Activated CD4-positive, alpha-beta memory T cell treated with anti-CD3 and anti-CD28 coated beads for 36 hours (primary cell): Measurements from ENCODE around the gene TACC3. TPM values are rescaled to one million over a fixed set of nuclear protein-coding genes. Genes with fewer than 3 reads are reported as not detected.

Experiments used
- CTCF ChIA-PET: fragments of 350-600 bp; sonication (Branson Sonifier 250); formaldehyde crosslinking; loops from one replicate; lab custom pipeline; 2021; ENCODE audit warnings: antibody characterized with exemption, inconsistent platforms; lab: Charles Lee
- POLR2A ChIA-PET: fragments of 350-600 bp; sonication (Branson Sonifier 250); formaldehyde crosslinking; loops from one replicate; lab custom pipeline; 2021; ENCODE audit warnings: antibody characterized with exemption; lab: Charles Lee
- DNase-seq: peaks from one replicate; pipeline ENCODE4 v3.0.0-alpha.2; 2020
- H3K27ac Mint-ChIP-seq: one replicate; pipeline ENCODE4 v1.8.0; 2021; ENCODE audit warnings: mixed read lengths
- H3K27me3 Mint-ChIP-seq: one replicate; pipeline ENCODE4 v1.8.0; 2021; ENCODE audit warnings: mixed read lengths
- H3K36me3 Mint-ChIP-seq: one replicate; pipeline ENCODE4 v1.8.0; 2021; ENCODE audit warnings: mixed read lengths
- H3K4me1 Mint-ChIP-seq: one replicate; pipeline ENCODE4 v1.8.0; 2021; ENCODE audit warnings: low read depth, mixed read lengths
- H3K4me3 Mint-ChIP-seq: one replicate; pipeline ENCODE4 v1.8.0; 2021; ENCODE audit warnings: mild to moderate bottlenecking, mixed read lengths
- H3K9me3 Mint-ChIP-seq: one replicate; pipeline ENCODE4 v1.8.0; 2021; ENCODE audit warnings: mixed read lengths
- intact Hi-C: fragments of 100-400 bp; cut with micrococcal nuclease; formaldehyde crosslinking; loops from one replicate; pipeline ENCODE4 v1.15.1; 2023
- total RNA-seq, 2 experiments: library from RNA; stranded (reverse); gene quantifications; one replicate each; pipeline ENCODE4 v1.2.3, GENCODE V29; 2021

Gene TACC3
- total RNA-seq, 2 experiments from 2014 or later, result 194 to 201 TPM

GRCh38 chr4:1772853-1773538 lies 51.7 kb downstream of the TACC3 start:
- intact Hi-C loops, result no loop called here
- H3K4me1 Mint-ChIP-seq, result peaks cover 2% of the 10 kb centered on the region
- no peaks in the 10 kb centered on the region for H3K9me3 Mint-ChIP-seq
- ChIA-PET POLR2A (no interaction called here), CTCF (interaction anchor here (0.6 kb wide), 1 partner anchor 28 kb away, joined by 6 read pairs; no protein-coding TSS in a partner anchor)
- no peak overlapping the region for H3K4me3 Mint-ChIP-seq
- peaks cover 3% of the 10 kb centered on the region for H3K27me3 Mint-ChIP-seq
- H3K27ac Mint-ChIP-seq, result no peak overlapping the region
- no peak for DNase-seq
- H3K36me3 Mint-ChIP-seq, result no peaks in the 10 kb centered on the region

- Mint-ChIP-seq H3K27me3 (peaks cover 1% of the 10 kb centered on the region), H3K9me3 (no peaks in the 10 kb centered on the region), H3K4me1 (peaks cover 2% of the 10 kb centered on the region), H3K27ac (no peak overlapping the region), H3K4me3 (no peak overlapping the region), H3K36me3 (no peaks in the 10 kb centered on the region)
- intact Hi-C loops, result no loop called here
- DNase-seq, result no peak
- ChIA-PET POLR2A (no interaction called here), CTCF (no interaction called here)
These were observed 52.4 kb downstream of the TACC3 start for GRCh38 chr4:1773754-1774153.

- POLR2A ChIA-PET, result no interaction called here
- Mint-ChIP-seq H3K9me3 (no peaks in the 10 kb centered on the region), H3K4me3 (no peak overlapping the region), H3K27ac (no peak overlapping the region), H3K27me3 (peaks cover 1% of the 10 kb centered on the region), H3K4me1 (peaks cover 2% of the 10 kb centered on the region), H3K36me3 (no peaks in the 10 kb centered on the region)
- intact Hi-C loops, result no loop called here
- CTCF ChIA-PET, result interaction anchor here (1.8 kb wide), 1 partner anchor 28 kb away, joined by 8 read pairs; no protein-coding TSS in a partner anchor
- DNase-seq, result no peak
These were observed 54.6 kb downstream of the TACC3 start for GRCh38 chr4:1775731-1776500.

- Mint-ChIP-seq H3K4me1 (peaks cover 2% of the 10 kb centered on the region), H3K27ac (no peak overlapping the region), H3K9me3 (no peaks in the 10 kb centered on the region), H3K27me3 (peaks cover 1% of the 10 kb centered on the region), H3K36me3 (no peaks in the 10 kb centered on the region), H3K4me3 (no peak overlapping the region)
- DNase-seq, result no peak
- POLR2A ChIA-PET, result no interaction called here
- CTCF ChIA-PET, result interaction anchor here (1.0 to 1.8 kb wide), 2 partner anchors 9 to 29 kb away, joined by 3 to 8 read pairs; no protein-coding TSS in a partner anchor
- intact Hi-C loops, result no loop called here
These were observed 55.3 kb downstream of the TACC3 start for GRCh38 chr4:1776521-1777161.

DNA sequence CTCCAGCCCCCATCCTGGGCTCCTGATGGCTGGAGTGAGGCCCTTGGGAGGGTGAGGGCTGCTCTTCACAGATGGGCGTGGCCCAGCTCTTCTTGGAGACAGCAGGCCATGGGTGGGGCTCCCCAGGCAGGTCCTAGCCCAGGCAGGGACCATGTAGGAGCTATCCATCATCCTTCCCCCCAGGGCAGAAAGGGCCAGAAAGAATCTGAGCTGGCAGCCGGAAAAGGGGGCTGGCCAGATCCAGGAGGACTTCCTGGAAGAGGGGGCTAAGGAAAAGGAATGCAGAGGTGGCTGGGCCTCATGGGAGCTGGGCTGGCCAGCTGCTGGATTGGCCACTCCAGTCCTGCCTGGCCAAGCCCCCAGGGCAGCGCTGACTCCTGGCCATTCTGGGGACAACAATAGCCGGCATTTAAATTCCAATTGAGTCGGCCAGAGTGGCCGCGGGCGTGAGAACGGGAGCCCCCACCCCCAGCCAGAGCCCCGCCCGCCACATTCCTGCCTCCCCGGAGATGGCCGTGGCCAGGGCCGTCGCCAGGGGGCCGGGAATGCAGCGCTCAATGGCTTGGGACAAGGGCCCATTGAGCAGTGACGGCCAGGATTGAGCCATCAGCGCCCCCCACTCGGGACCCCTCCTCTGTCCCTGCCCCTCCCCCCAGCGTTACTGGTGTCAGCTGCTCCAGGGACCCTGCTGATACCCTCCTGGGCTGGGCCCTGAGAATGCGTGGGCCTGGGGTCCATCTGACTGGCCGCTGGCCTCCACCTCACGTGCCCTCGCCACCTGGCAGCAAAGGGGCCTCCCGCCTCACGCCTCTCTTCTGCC lies 56.7 kb downstream of the TACC3 start:
- Mint-ChIP-seq H3K27me3 (no peaks in the 10 kb centered on the region), H3K9me3 (no peaks in the 10 kb centered on the region), H3K36me3 (no peaks in the 10 kb centered on the region), H3K4me1 (no peaks in the 10 kb centered on the region), H3K4me3 (no peak overlapping the region), H3K27ac (no peak overlapping the region)
- CTCF ChIA-PET, result interaction anchor here (1.0 to 1.1 kb wide), 2 partner anchors 11 to 85 kb away, joined by 3 to 4 read pairs; no protein-coding TSS in a partner anchor
- POLR2A ChIA-PET, result no interaction called here
- intact Hi-C loops, result no loop called here
- no peak for DNase-seq

DNA sequence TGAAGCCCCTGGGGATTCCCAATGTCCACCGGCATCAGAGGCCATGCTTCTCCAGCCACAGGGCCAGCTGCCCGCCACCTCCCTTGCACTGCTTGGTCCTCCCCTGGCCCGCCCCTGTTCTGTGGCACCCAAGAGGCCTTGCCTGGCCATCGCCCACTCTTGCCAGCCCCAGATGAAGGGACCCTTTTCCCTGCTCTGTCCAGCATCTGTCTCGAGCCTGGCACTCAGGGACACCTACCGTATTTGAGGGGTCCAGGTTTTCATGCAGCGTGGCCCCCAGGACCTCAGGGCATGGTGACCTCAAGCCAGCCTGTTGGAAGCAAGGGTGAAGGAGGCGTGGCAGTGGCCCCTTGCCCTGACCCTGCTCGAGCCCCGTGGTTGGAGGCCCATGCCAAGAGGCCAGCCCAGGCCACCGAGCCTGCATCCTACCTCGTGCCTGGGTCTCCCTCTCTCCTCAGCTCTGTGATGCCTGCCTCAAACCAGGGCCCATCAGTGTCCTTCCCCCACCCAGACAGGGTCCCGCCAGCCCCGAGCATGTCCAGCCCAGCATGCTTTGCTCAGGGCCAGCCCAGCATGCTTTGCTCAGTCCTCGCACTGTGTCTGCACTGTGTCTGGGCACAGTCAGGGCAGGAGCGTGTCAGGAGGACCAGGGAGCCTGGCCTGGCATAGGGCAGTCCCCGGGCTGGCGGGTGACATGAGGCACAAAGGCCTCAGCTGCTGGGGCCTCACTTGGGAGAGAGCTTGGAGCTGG lies 57.5 kb downstream of the TACC3 start:
- H3K36me3 Mint-ChIP-seq, result no peaks in the 10 kb centered on the region
- H3K27ac Mint-ChIP-seq, result no peak overlapping the region
- H3K27me3 Mint-ChIP-seq, result no peaks in the 10 kb centered on the region
- no peak for DNase-seq
- intact Hi-C loops, result no loop called here
- CTCF ChIA-PET, result interaction anchor here (0.6 kb wide), 1 partner anchor 13 kb away, joined by 5 read pairs; no protein-coding TSS in a partner anchor
- H3K9me3 Mint-ChIP-seq, result no peaks in the 10 kb centered on the region
- no peak overlapping the region for H3K4me3 Mint-ChIP-seq
- POLR2A ChIA-PET, result no interaction called here
- H3K4me1 Mint-ChIP-seq, result no peaks in the 10 kb centered on the region

- POLR2A ChIA-PET, result no interaction called here
- intact Hi-C loops, result no loop called here
- H3K4me1 Mint-ChIP-seq, result no peaks in the 10 kb centered on the region
- H3K4me3 Mint-ChIP-seq, result no peak overlapping the region
- no peak overlapping the region for H3K27ac Mint-ChIP-seq
- no peaks in the 10 kb centered on the region for H3K27me3 Mint-ChIP-seq
- H3K36me3 Mint-ChIP-seq, result no peaks in the 10 kb centered on the region
- CTCF ChIA-PET, result interaction anchor here (0.6 kb wide), 1 partner anchor 12 kb away, joined by 5 read pairs; no protein-coding TSS in a partner anchor
- H3K9me3 Mint-ChIP-seq, result no peaks in the 10 kb centered on the region
- DNase-seq, result no peak
These were observed 58.5 kb downstream of the TACC3 start for GRCh38 chr4:1779588-1780382.

DNA sequence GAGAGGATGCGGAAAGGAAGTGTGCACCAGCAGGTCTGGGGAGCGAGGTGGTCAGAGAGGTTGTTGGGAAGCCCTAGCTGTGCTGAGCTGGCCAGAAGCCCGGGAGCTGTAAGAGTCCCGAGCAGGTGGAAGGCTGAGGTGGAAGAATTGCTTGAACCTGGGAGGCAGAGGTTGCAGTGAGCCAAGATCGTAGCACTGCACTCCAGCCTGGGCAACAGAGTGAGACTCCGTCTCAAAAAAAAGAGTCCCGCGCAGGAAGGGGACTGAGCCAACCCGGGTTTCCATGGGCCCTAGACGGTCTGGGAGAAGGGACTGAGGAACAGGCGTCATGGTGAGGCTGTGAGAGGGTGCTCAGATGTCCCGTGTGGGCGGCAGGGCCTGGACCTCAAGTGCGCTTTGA lies 59.1 kb downstream of the TACC3 start:
- ChIA-PET POLR2A (no interaction called here), CTCF (no interaction called here)
- intact Hi-C loops, result no loop called here
- Mint-ChIP-seq H3K27ac (no peak overlapping the region), H3K27me3 (no peaks in the 10 kb centered on the region), H3K4me1 (no peaks in the 10 kb centered on the region), H3K9me3 (no peaks in the 10 kb centered on the region), H3K36me3 (no peaks in the 10 kb centered on the region), H3K4me3 (no peak overlapping the region)
- DNase-seq, result no peak

- Mint-ChIP-seq H3K27me3 (no peaks in the 10 kb centered on the region), H3K4me1 (no peaks in the 10 kb centered on the region), H3K9me3 (no peaks in the 10 kb centered on the region), H3K36me3 (no peaks in the 10 kb centered on the region), H3K27ac (no peak overlapping the region), H3K4me3 (no peak overlapping the region)
- ChIA-PET CTCF (interaction anchor here (1.1 kb wide), 1 partner anchor 35 kb away, joined by 4 read pairs; no protein-coding TSS in a partner anchor), POLR2A (no interaction called here)
- intact Hi-C loops, result no loop called here
- no peak for DNase-seq
These were observed 61.7 kb downstream of the TACC3 start for GRCh38 chr4:1783015-1783414.

- POLR2A ChIA-PET, result no interaction called here
- CTCF ChIA-PET, result interaction anchor here (1.1 kb wide), 2 partner anchors 10 to 36 kb away, joined by 3 to 4 read pairs; no protein-coding TSS in a partner anchor
These were observed 62.6 kb downstream of the TACC3 start for GRCh38 chr4:1783970-1784369.

More at GRCh38 chr4:1783970-1784369, 62.6 kb downstream of the TACC3 start:
- Mint-ChIP-seq H3K27me3 (no peaks in the 10 kb centered on the region), H3K27ac (no peak overlapping the region), H3K4me1 (no peaks in the 10 kb centered on the region), H3K9me3 (no peaks in the 10 kb centered on the region), H3K4me3 (no peak overlapping the region), H3K36me3 (no peaks in the 10 kb centered on the region)
- DNase-seq, result no peak
- intact Hi-C loops, result no loop called here
